Subcutaneous adipose tissue (tissue), 4 donors: ENCODE data around the gene PAPOLG. TPM values are rescaled to one million over a fixed set of nuclear protein-coding genes. Genes with fewer than 3 reads are reported as not detected.

ENCODE experiments used
- total RNA-seq, 4 donors: library from RNA; depleted of rRNA; stranded (reverse); fragments of >200 nt; gene quantifications; one replicate each; pipeline ENCODE4 v1.1.0, GENCODE V29; 2016
- TF ChIP-seq, protein P1 (sequence below): fragments of 450-650 bp; IDR thresholded peaks from one replicate; pipeline ENCODE4 v1.5.1; 2016; ENCODE audit warnings: low read depth, mild to moderate bottlenecking, control low read depth, antibody characterized with exemption, moderate library complexity

Gene PAPOLG
- total RNA-seq, 4 donors from 2014 or later = 14.1 to 21.8 (median 19.0) TPM

DNA sequence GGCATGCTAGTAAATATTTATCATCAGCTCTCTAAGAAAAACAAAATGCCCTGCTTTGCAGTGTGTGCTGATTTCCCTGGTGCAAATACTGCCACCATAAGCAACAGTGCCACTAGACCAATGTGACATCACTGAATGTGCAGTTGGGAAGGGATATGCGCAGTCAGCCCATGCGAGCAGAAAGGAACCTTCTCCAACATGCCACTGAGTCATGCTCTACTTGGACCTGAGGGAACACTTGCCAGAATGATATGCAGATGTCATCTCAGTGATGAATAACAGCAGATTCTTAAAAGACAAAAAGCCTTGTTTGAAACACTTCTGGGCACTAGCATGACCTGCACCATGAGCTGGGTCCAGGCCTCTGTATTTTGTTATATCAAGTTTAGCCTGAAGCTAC lies 70.0 kb downstream of the PAPOLG start:
- TF ChIP-seq, protein P1, sequence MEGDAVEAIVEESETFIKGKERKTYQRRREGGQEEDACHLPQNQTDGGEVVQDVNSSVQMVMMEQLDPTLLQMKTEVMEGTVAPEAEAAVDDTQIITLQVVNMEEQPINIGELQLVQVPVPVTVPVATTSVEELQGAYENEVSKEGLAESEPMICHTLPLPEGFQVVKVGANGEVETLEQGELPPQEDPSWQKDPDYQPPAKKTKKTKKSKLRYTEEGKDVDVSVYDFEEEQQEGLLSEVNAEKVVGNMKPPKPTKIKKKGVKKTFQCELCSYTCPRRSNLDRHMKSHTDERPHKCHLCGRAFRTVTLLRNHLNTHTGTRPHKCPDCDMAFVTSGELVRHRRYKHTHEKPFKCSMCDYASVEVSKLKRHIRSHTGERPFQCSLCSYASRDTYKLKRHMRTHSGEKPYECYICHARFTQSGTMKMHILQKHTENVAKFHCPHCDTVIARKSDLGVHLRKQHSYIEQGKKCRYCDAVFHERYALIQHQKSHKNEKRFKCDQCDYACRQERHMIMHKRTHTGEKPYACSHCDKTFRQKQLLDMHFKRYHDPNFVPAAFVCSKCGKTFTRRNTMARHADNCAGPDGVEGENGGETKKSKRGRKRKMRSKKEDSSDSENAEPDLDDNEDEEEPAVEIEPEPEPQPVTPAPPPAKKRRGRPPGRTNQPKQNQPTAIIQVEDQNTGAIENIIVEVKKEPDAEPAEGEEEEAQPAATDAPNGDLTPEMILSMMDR = no peak

DNA sequence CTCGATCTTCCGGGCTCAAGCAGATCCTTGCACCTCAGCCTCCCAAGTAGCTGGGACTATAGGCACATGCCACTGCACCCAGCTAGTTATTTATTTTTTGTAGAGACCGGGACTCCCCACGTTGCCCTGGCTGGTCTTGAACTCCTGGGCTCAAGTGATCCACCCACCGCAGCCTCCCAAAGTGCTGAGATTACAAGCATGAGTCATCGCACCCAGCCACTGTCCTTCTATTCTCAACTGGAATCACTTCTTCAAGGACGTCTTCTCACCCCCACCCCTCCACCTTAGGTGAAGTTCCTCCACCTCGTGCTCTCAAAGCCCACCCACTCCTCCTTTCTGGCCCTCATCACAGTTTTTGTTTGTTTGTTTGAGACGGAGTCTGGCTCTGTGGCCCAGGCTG lies 71.3 kb downstream of the PAPOLG start:
- TF ChIP-seq, protein P1 = no peak

DNA sequence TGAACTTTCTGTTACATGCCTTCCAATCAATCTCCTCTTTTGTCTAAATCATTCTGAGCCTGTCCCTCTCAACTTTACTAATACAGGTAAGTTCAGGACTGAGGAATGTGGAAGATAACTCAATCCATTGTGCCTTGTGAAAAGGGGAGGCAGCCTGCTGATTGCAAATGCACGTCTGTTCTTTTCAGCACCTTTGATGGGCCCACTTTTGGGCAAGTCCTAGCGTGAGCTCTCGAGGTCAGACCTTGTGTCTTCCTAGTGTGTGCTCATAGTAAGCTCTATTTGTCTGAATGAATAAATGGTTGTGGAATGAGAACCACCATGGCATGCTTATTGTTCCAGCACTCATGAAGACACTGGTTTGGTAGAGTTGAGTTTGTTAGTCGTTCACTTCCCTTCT lies 74.9 kb downstream of the PAPOLG start:
- TF ChIP-seq, protein P1 = no peak

DNA sequence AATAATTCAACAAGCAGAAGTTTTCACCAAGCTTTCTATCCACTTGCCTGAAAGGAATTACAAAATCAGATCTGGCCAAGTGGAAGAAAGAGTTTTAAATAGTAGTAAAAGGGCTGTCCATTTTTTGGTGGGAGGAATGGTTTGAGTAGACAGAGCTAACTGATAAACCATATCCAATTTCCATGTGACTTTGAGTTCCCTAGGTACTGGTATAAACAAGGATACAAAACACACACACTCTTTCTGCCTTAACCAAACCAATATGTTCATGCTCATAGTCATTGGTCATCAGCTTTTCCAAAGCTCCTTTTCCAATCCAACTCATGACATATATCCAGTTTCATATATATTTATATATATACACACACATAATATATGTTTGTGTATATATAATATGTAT lies 75.9 kb downstream of the PAPOLG start:
- TF ChIP-seq, protein P1 = no peak

DNA sequence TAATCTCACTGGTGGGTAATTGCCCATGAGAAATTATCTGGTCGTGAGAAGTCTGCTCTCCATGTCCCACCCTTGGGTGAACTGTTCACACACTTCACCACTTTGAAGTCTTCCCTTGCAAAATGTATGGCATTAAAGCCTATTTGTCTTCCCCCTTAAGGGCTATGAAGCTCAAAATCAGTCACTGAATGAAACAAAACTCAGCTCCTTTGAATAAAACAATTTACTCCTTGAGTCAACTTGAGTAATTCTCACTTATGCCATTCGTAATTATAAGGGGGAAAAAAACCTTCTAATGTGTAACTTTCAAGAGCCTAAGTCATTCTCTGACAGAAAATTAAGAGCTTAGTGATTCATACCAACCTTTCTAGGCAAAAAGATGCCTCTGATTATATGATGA lies 76.6 kb downstream of the PAPOLG start:
- TF ChIP-seq, protein P1 = no peak

DNA sequence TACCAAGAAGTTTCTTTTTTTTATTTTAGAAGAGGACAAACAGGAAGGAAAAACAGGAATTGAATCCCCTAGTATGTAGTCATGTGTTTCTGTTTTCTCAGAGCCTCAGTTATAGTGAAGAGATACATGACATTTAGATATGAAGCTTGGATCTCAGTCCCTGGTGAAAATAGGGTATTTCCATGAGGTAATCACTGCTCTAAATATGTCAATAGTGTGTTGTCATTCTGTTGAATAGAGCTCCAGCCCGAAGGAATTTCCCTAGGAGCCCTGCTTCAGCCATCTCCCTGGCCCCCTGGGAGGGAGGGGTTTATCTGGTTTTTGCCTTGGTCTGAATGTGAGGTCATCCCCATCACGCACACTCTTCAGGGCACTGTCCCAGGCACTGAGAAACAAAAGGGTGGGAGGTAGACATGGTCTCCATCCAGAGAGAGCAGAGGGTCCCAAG lies 78.2 kb downstream of the PAPOLG start:
- TF ChIP-seq, protein P1 = no peak

DNA sequence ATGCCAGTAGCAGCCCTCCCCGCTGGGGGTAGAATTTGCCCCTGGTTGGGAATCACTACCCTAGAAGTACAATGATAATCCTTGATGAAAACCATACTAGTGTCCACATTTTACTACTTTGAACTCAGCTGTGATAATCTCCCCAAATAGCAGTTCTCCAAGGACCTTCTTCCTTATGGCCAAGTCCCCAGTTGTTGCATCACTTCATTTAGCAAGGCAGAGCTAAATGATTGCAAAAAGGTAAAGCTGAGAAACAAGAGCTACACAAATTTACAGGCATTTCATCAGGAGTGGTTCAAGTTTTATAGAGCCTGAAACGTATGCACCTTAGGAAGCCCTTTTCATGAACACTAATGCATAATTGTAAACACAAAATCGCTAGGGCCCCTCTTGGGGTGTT lies 80.4 kb downstream of the PAPOLG start:
- TF ChIP-seq, protein P1 = no peak
